Vagina (tissue), 2 donors: ENCODE measurements around the gene PLCL1. TPM values are rescaled to one million over a fixed set of nuclear protein-coding genes. Genes with fewer than 3 reads are reported as not detected.

Experiments
- DNase-seq, 2 donors: peaks; one replicate each; pipeline ENCODE4 v3.0.0-alpha.2; 2017; ENCODE audit errors: extremely low spot score in 2 of 2
- H3K27ac ChIP-seq: fragments of 200-600 bp; sonication (generic); one replicate; pipeline ENCODE4 v1.5.1; 2019
- H3K27me3 ChIP-seq: fragments of 200-600 bp; sonication (generic); one replicate; pipeline ENCODE4 v1.5.1; 2019
- H3K36me3 ChIP-seq, 2 donors: fragments of 200-600 bp; sonication (generic); one replicate each; pipeline ENCODE4 v1.5.1; 2017 to 2019
- H3K4me1 ChIP-seq: fragments of 200-600 bp; sonication (generic); one replicate; pipeline ENCODE4 v1.5.1; 2019
- H3K4me3 ChIP-seq, 2 donors: fragments of 200-600 bp; sonication (generic); 1 replicate in 1 of 2; 2 replicates in 1 of 2; pipeline ENCODE4 v1.5.1; 2016 to 2019
- H3K9me3 ChIP-seq: fragments of 200-600 bp; sonication (generic); one replicate; pipeline ENCODE4 v1.5.1; 2019
- CTCF ChIP-seq, 3 experiments: fragments of 450-650 bp in 2 of 3; fragments of 200-600 bp in 1 of 3; sonication (generic) in 1 of 3; IDR thresholded peaks; one replicate each; pipeline ENCODE4 v1.5.1; 2017 to 2019; ENCODE audit warnings: antibody characterized with exemption in 3 of 3, mild to moderate bottlenecking in 2 of 3, moderate library complexity in 2 of 3
- POLR2A ChIP-seq, 2 donors: fragments of 450-650 bp; IDR thresholded peaks; one replicate each; pipeline ENCODE4 v1.6.1; 2017; ENCODE audit warnings: antibody characterized with exemption in 2 of 2, mild to moderate bottlenecking in 2 of 2, moderate library complexity in 2 of 2
- POLR2AphosphoS5 ChIP-seq, 2 donors: sonication (generic); formaldehyde crosslinking; IDR thresholded peaks; one replicate each; pipeline ENCODE4 v1.9.0; 2017; ENCODE audit warnings: antibody characterized with exemption in 2 of 2, mild to moderate bottlenecking in 2 of 2, low read depth in 1 of 2; ENCODE audit not compliant: insufficient read depth in 1 of 2
- intact Hi-C: fragments of 100-400 bp; cut with DNase I; formaldehyde crosslinking; loops from one replicate; pipeline ENCODE4 v1.15.1; 2023
- total RNA-seq: library from RNA; depleted of rRNA; stranded (reverse); fragments of >200 nt; gene quantifications from one replicate; pipeline ENCODE4 v1.2.3, GENCODE V29; 2016

Gene PLCL1
- total RNA-seq, 1 donor from 2014 or later, result 6.6 TPM

GRCh38 chr2:197930570-197931278 lies 126.3 kb downstream of the PLCL1 start:
- H3K4me3 ChIP-seq, result no peak overlapping the region

GRCh38 chr2:197931661-197932312 lies 127.4 kb downstream of the PLCL1 start:
- no peak for DNase-seq
- no peaks in the 10 kb centered on the region for H3K4me1 ChIP-seq
- no peaks in the 10 kb centered on the region for H3K9me3 ChIP-seq
- no peak overlapping the region for H3K4me3 ChIP-seq
- H3K27ac ChIP-seq, result no peak overlapping the region
- TF ChIP-seq CTCF (IDR thresholded peaks at IDR 0.05), result no peak
- no peak for TF ChIP-seq POLR2A (IDR thresholded peaks at IDR 0.05)
- no peak for TF ChIP-seq POLR2AphosphoS5 (IDR thresholded peaks at IDR 0.05; ENCODE audit: insufficient read depth in 1 of 2, low read depth in 1 of 2)
- no peaks in the 10 kb centered on the region for H3K36me3 ChIP-seq
- intact Hi-C loops, result no loop called here
- no peaks in the 10 kb centered on the region for H3K27me3 ChIP-seq

More at GRCh38 chr2:197930570-197931278, 126.3 kb downstream of the PLCL1 start:
- TF ChIP-seq POLR2AphosphoS5 (IDR thresholded peaks at IDR 0.05; ENCODE audit: insufficient read depth in 1 of 2, low read depth in 1 of 2), result no peak
- TF ChIP-seq POLR2A (IDR thresholded peaks at IDR 0.05), result no peak
- TF ChIP-seq CTCF (IDR thresholded peaks at IDR 0.05), result no peak
- H3K27me3 ChIP-seq, result no peaks in the 10 kb centered on the region
- no peak overlapping the region for H3K27ac ChIP-seq
- no peak for DNase-seq
- H3K9me3 ChIP-seq, result no peaks in the 10 kb centered on the region
- intact Hi-C loops, result no loop called here
- H3K4me1 ChIP-seq, result no peaks in the 10 kb centered on the region
- no peaks in the 10 kb centered on the region for H3K36me3 ChIP-seq

- Histone ChIP-seq H3K4me1 (no peaks in the 10 kb centered on the region), H3K4me3 (no peak overlapping the region), H3K27ac (no peak overlapping the region), H3K27me3 (no peaks in the 10 kb centered on the region), H3K36me3 (no peaks in the 10 kb centered on the region), H3K9me3 (no peaks in the 10 kb centered on the region)
- DNase-seq, result no peak
- intact Hi-C loops, result no loop called here
- no peak for TF ChIP-seq CTCF (IDR thresholded peaks at IDR 0.05)
- TF ChIP-seq POLR2A (IDR thresholded peaks at IDR 0.05), result no peak
- no peak for TF ChIP-seq POLR2AphosphoS5 (IDR thresholded peaks at IDR 0.05; ENCODE audit: insufficient read depth in 1 of 2, low read depth in 1 of 2)
These were observed 128.0 kb downstream of the PLCL1 start for GRCh38 chr2:197932374-197932773.

- Histone ChIP-seq H3K27ac (no peak overlapping the region), H3K36me3 (no peaks in the 10 kb centered on the region), H3K27me3 (no peaks in the 10 kb centered on the region), H3K4me1 (no peaks in the 10 kb centered on the region), H3K4me3 (no peak overlapping the region), H3K9me3 (no peaks in the 10 kb centered on the region)
- intact Hi-C loops, result no loop called here
- DNase-seq, result no peak
- TF ChIP-seq CTCF (IDR thresholded peaks at IDR 0.05), result no peak
- TF ChIP-seq POLR2AphosphoS5 (IDR thresholded peaks at IDR 0.05; ENCODE audit: insufficient read depth in 1 of 2, low read depth in 1 of 2), result no peak
- TF ChIP-seq POLR2A (IDR thresholded peaks at IDR 0.05), result no peak
These were observed 130.0 kb downstream of the PLCL1 start for GRCh38 chr2:197934261-197934933.
